ENCODE measurements around the gene CDC25B.

GRCh38 chr20:3820048-3820900 lies 24.2 kb downstream of the CDC25B start, which contains the start of gene AP5S1:
- TF ChIP-seq CTCF (conservative IDR thresholded peaks at IDR 0.05), result peak; percentile 98
- TF ChIP-seq ZFX (IDR thresholded peaks at IDR 0.05), result peak; percentile 95
